Smooth muscle cell of trachea (primary cell): ENCODE measurements around the gene CLEC4E. TPM values are rescaled to one million over a fixed set of nuclear protein-coding genes. Genes with fewer than 3 reads are reported as not detected.

Source experiments
- total RNA-seq: library from RNA; depleted of rRNA; stranded (reverse); fragments of >200 nt; gene quantifications from 2 replicates; pipeline ENCODE4 v1.2.1, GENCODE V29; 2014

CLEC4E gene
- not detected in 2 replicates for total RNA-seq

GRCh38 chr12:8540831-8541230, at the start of gene CLEC4E:
TSS of gene CLEC4E (minus strand) at chr12:8540905. CDS start at chr12:8540797, 108 bp downstream.

GRCh38 chr12:8513256-8513655, 27.4 kb downstream of the CLEC4E start, which contains the start of gene CLEC4D:
TSS of gene CLEC4D (plus strand) at chr12:8513503. CDS start at chr12:8513733, 230 bp downstream.

Other genes starting within 250 kb of the CLEC4E start
- gene CLEC6A, start 84.9 kb downstream of the CLEC4E start, total RNA-seq: not detected in 2 replicates
- not detected in 2 replicates for gene CLEC4D, start 27.4 kb downstream of the CLEC4E start, total RNA-seq
- gene AICDA, start 72.0 kb upstream of the CLEC4E start, total RNA-seq: not detected in 2 replicates
- gene MFAP5, start 121.9 kb upstream of the CLEC4E start, total RNA-seq: 12.5 and 14.9 TPM in 2 replicates
- gene RIMKLB, start 157.1 kb upstream of the CLEC4E start, total RNA-seq: 22.5 and 33.0 TPM in 2 replicates